GM13976 (cell line): ENCODE results near the gene ZNF407.

Experiments used
- DNase-seq: peaks from one replicate; pipeline ENCODE4 v3.0.0; 2012; ENCODE audit warnings: low spot score
- CTCF ChIP-seq: IDR thresholded peaks from 2 replicates; pipeline ENCODE4 v1.5.1; 2012; ENCODE audit warnings: borderline replicate concordance, mild to moderate bottlenecking; ENCODE audit not compliant: insufficient read depth; ENCODE audit errors: extremely low read depth, missing control alignments, control extremely low read depth
- in situ Hi-C: fragments of 300-500 bp; cut with MboI; formaldehyde crosslinking; loops from one replicate; pipeline ENCODE4 v1.12.0; 2022; ENCODE audit warnings: low sequenced_read_pairs, mixed read lengths, inconsistent platforms; ENCODE audit not compliant: unreplicated experiment

ZNF407 gene

GRCh38 chr18:74609535-74609934 lies 11.9 kb downstream of the ZNF407 start:
- TF ChIP-seq CTCF: no peak
- in situ Hi-C loops: no loop called here
- DNase-seq: no peak

- no peak for TF ChIP-seq CTCF
- in situ Hi-C loops: no loop called here
- no peak for DNase-seq
Observed at GRCh38 chr18:74610051-74610615, 12.5 kb downstream of the ZNF407 start.

DNA sequence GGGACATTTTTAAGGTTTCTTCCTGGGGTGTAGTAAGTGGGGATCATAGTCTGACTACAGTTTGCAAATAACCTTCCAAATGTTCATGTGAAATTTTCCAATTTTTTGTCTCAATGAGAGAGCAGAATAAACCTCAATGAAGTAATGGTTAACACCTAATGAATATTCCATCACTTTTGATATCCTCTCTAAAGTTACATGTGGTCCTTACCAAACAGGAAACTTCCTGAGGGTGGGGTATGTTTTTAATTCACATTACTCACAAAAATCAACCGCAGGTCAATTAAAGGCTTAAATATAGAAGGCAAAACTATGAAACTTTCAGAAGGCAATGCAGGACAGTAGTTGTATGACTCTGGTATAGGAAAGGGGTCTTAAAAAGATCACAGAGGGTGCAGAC lies 13.2 kb downstream of the ZNF407 start:
- DNase-seq: no peak
- no peak for TF ChIP-seq CTCF
- in situ Hi-C loops: no loop called here

DNA sequence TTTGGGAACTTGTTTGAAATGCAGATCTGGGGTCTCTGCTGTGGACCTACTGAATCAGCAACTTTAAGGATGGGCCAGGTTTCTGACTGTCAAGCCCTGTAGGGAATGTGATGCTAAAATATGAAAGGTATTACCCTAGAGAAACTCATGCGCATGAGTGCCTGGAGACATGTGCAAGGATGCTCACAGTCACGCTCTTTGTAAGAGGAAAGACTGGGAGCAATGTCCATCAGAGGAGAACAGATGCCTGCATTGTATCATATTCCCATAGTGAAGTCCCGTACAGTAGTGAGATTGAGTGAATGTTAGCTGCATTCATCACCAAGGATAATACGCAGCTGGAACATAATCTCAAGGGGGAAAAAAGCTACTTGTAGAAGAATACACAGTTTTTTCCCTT lies 14.1 kb downstream of the ZNF407 start:
- no peak for DNase-seq
- no peak for TF ChIP-seq CTCF
- in situ Hi-C loops: no loop called here

- in situ Hi-C loops: no loop called here
- DNase-seq: no peak
- no peak for TF ChIP-seq CTCF
Observed at GRCh38 chr18:74613381-74613780, 15.7 kb downstream of the ZNF407 start.

DNA sequence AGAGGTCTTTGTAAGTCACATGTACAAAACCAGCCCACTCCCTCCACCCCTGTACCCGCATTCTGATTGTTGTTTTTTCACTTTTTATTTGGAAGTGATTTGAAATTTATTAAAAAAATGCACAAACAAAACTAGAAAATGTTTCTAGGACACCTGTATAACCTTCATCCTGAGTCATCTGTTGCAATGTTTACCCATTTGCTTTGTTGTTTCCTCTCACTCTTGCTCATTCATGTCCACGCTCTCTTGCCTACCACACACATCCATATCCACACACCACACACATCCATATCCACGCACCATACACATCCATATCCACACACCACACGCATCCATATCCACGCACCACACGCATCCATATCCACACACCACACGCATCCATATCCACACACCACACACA lies 18.8 kb downstream of the ZNF407 start:
- in situ Hi-C loops: no loop called here
- no peak for TF ChIP-seq CTCF
- DNase-seq: no peak

DNA sequence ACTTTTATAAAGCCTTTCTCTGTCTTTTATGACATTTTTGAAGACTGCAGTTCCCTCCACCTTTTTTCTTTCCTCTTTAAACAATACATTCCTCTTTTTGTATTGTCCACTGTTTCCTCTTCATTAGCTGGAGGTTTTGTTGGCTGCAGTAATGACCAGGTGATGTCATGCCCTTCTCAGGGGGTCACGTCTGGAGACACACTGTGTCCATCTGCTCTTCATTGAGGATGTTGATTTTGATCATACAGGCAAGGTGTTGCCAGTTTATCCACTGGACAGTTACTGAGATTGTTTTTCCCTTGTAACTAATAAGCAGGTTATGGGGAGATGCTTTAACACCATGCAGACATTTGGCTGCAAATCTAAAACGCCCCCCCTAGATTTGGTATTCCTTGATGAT lies 19.8 kb downstream of the ZNF407 start:
- TF ChIP-seq CTCF: no peak
- in situ Hi-C loops: no loop called here
- DNase-seq: no peak
